Activated gamma-delta T cell treated with Interleukin-2 at 50 U/mL for 16 hours (primary cell): ENCODE measurements around the gene FOXN3.

Experiments
- DNase-seq: peaks from one replicate; pipeline ENCODE4 v3.0.0-alpha.2; 2020

FOXN3 gene

DNA sequence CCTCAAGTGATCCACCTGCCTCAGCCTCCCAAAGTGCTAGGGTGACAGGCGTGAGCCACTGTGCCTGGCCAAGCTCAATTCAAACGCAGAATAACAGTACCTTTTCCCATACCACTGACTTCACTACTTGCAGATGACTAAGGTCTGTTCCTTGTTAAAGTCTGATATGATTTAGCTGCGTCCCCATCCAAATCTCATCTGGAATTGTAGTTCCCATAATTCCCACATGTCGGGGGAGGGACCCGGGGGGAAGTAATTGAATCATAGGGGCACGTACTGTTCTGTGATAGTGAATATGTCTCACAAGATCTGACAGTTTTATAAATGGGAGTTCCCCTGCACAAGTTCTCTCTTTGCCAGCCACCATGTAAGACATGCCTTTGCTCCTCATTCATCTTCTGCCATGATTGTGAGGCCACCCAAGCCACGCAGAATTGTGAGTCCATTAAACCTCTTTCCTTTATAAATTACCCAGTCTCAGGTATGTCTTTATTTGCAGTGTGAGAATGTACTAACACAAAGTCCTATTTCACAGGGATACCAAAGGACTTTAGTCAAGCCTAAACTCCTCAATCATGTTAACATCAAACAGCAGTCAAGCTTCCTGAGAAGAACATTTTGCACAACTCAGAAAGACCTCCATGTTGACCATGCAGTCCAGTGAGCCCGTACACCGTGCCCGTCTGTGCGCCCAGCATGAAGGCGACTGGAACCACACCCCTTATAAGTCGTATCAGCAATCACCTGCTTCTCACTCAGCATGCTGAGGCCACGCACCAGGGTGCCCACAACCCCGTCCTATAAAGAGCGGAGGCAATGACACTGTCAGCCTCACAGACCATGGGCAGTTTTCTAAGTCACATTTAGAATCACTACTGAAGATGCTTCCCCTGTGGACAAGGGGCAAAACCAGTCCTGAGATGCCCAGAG lies 36.9 kb downstream of the FOXN3 start:
- DNase-seq: no peak

GRCh38 chr14:89379006-89379405 lies 38.0 kb downstream of the FOXN3 start:
- DNase-seq: no peak

- no peak for DNase-seq
Measured at GRCh38 chr14:89378119-89378518, 38.9 kb downstream of the FOXN3 start.

GRCh38 chr14:89377544-89377943 lies 39.5 kb downstream of the FOXN3 start:
- no peak for DNase-seq

- no peak for DNase-seq
Measured at GRCh38 chr14:89374908-89375307, 42.1 kb downstream of the FOXN3 start.

DNA sequence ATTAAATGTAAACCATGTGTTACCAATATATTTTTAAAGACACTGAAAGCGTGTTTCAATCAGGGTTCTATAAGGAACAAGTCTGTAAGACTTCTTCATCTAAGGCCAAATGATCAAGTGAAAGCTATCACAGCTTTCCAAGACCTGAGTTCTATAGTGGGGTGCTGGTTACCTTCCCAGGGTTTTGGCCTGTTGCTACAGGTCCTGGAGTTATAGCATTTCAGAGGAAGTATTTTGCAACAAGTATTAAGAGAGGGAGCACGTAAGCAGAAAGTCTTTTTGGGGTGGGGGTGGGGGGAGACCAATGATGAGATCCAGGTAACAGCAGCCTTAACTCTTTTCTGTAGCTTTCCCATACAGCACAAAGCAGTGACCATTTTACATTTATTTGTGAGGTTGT lies 43.8 kb downstream of the FOXN3 start:
- no peak for DNase-seq

- DNase-seq: no peak
Measured at GRCh38 chr14:89372512-89372883, 44.5 kb downstream of the FOXN3 start.

GRCh38 chr14:89371585-89372511 lies 45.2 kb downstream of the FOXN3 start:
- no peak for DNase-seq

DNA sequence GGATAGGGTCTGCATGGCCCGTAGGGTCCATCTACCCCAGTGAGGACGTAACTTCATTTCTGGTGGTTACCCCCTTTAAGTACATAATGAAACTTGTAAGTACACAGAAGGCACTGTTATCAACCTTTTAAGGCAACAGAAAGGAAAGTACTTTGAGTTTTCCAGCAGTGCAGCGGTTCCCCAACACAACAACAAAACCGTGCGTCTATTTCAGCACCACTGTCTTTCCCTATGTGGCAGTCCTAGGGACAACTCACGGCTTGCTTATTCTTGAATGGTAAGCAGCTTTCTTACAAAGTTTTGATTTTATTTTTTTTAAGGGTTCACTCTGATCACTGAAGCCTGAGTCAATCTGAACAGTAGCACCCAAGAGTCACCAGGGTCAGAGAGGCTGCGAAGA lies 46.3 kb downstream of the FOXN3 start:
- no peak for DNase-seq

DNA sequence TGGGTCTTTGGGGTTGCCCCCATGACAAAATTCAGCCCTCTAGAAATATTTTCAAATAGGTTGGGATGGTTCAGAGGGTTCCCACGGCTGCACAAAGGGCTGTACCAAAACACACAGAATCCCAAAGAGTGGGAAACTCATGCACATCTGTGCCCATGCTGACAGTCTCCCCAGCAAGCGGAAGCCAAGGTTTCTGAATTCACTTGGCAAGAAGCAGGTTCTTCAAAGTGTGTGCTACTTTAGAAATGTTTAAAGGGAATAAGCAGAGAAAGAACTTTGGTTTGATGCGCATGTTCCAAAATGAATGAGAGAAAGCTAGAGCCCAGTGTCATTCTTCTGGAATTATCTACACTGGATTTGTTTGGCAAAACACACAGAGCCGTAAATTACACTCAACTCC lies 46.7 kb downstream of the FOXN3 start:
- no peak for DNase-seq

DNA sequence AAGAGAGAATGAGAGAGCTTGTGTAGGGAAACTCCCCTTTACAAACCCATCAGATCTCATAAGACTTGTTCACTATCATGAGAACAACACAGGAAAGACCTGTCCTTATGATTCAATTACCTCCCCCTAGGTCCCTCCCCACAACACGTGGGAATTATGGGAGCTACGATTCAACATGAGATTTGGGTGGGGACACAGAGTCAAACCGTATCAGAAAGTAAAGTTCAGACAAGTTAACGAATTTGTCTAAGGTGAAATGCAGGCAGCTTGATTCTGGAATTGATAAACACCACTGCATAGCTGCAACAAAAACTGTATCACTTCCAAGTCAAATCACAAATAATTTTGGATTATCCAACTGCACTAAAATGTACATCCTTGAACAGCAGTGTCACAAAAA lies 47.4 kb downstream of the FOXN3 start:
- DNase-seq: no peak

GRCh38 chr14:89368490-89369477 lies 48.2 kb downstream of the FOXN3 start:
- no peak for DNase-seq

GRCh38 chr14:89367779-89368120 lies 49.3 kb downstream of the FOXN3 start:
- no peak for DNase-seq

GRCh38 chr14:89366864-89367778 lies 49.9 kb downstream of the FOXN3 start:
- DNase-seq: no peak

GRCh38 chr14:89365061-89365801 lies 51.8 kb downstream of the FOXN3 start:
- peak; percentile 49 for DNase-seq

GRCh38 chr14:89364316-89364715 lies 52.7 kb downstream of the FOXN3 start:
- no peak for DNase-seq

- no peak for DNase-seq
Measured at GRCh38 chr14:89360277-89360676, 56.8 kb downstream of the FOXN3 start.

GRCh38 chr14:89359477-89360222 lies 57.4 kb downstream of the FOXN3 start:
- no peak for DNase-seq

DNA sequence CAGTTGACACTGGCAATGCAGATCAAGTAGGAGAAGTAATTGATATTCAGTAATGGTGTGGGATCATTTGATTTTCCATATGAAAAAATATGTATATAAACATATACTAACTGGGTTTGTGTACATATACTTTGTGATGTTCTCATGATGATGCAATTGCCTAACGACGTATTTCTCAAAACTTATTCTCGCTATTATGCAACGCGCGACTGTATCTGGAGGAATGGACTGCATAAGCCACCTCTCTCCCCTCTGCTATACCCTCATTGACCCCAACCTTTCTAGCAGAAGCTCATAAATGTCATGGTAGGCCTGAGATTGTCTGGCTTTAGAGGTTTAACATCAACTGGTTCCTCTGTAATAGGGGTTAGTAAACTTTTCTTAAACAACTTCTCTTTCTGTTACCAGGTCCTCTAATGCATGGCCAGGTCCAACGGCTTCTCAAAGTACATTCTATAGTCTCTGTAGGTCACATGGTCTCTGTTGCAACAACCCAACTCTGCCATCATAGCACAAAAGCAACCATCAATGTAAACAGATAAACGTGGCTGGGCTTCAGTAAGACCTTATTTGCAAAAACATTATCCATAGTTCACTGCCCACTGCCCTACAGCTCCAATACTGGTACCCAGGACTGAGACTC lies 59.3 kb downstream of the FOXN3 start:
- no peak for DNase-seq

DNA sequence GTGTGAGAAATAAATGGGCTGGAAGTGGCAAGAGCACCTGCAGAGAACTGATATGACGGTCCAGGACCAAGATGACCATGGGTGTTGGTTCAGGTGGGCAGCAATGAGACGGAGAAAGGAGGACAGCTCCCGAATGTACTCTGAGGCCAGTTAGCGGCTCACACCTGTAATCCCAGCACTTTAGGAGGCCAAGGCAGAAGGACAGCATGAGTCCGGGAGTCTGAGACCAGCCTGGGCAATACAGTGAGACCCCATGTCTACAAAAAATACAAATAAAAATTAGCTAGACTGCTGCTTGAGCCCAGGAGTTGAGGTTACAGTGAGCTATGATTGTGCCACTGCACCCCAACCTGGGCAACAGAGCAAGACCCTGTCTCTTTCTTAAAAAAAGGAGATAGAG lies 60.1 kb downstream of the FOXN3 start:
- no peak for DNase-seq
